Measurements from ENCODE around the gene SMG6.

DNA sequence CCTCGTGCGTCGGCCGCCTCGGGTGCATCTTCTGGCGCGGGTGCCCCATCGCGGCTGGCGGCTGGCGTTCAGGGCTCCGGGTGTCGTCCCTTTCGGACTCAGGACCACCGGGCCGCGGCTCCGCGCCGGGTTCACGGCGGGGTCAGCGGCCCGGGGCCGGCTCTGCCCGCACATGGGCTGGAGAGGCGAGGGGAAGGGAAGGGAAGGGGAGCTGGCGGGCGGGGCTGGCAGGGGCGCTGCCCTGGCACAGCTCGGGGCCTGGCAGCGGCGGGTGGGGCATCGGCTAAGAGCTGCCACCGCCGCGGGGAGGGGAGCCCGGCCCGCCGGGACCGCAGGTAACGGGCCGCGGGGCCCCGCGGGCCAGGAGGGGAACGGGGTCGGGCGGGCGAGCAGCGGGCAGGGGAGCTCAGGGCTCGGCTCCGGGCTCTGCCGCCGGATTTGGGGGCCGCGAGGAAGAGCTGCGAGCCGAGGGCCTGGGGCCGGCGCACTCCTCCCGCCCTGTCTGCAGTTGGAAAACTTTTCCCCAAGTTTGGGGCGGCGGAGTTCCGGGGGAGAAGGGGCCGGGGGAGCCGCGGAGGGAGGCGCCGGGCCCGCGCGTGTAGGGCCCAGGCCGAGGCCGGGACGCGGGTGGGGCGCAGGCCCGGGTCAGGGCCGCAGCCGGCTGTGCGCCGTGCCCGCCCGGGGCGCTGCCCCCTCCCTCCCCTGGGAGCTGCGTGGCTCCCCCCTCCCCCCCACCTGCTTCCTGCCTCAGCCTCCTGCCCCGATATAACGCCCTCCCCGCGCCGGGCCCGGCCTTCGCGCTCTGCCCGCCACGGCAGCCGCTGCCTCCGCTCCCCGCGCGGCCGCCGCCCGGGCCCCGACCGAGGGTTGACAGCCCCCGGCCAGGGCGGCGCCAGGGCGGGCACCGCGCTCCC lies 248.0 kb downstream of the SMG6 start:
- TF ChIP-seq, protein P1, sequence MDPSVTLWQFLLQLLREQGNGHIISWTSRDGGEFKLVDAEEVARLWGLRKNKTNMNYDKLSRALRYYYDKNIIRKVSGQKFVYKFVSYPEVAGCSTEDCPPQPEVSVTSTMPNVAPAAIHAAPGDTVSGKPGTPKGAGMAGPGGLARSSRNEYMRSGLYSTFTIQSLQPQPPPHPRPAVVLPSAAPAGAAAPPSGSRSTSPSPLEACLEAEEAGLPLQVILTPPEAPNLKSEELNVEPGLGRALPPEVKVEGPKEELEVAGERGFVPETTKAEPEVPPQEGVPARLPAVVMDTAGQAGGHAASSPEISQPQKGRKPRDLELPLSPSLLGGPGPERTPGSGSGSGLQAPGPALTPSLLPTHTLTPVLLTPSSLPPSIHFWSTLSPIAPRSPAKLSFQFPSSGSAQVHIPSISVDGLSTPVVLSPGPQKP (IDR thresholded peaks at IDR 0.05; ENCODE audit: borderline replicate concordance, low read depth, low read length), result no peak
- TF ChIP-seq, protein P2, sequence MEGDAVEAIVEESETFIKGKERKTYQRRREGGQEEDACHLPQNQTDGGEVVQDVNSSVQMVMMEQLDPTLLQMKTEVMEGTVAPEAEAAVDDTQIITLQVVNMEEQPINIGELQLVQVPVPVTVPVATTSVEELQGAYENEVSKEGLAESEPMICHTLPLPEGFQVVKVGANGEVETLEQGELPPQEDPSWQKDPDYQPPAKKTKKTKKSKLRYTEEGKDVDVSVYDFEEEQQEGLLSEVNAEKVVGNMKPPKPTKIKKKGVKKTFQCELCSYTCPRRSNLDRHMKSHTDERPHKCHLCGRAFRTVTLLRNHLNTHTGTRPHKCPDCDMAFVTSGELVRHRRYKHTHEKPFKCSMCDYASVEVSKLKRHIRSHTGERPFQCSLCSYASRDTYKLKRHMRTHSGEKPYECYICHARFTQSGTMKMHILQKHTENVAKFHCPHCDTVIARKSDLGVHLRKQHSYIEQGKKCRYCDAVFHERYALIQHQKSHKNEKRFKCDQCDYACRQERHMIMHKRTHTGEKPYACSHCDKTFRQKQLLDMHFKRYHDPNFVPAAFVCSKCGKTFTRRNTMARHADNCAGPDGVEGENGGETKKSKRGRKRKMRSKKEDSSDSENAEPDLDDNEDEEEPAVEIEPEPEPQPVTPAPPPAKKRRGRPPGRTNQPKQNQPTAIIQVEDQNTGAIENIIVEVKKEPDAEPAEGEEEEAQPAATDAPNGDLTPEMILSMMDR (conservative IDR thresholded peaks at IDR 0.05; ENCODE audit: low read depth, low read length), result no peak
